ENCODE results near the gene SENP6.
A peak's percentile ranks its signal among the peaks of the same experiment; 100 is the strongest.

The SENP6 gene

DNA sequence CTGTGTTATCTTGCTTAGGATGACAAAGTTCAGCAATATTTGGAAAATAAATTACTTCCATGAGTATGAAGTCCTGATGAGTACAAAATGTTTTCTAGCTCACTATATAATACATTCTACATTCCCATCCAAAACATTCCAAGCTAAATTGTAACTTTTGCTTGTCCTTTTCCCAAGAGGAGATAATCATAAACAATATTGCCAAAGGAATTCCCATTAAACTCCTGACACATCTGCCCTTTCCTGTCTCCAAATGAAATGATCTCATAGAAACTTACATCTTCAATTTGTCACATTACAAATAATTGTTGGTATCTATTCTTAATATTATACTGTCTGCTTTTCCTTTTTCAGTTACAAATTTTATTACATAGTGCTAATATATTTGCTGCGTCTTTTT lies 20.4 kb upstream of the SENP6 start:
- TF ChIP-seq FOXP2 (optimal IDR thresholded peaks at IDR 0.05; ENCODE audit: borderline replicate concordance, extremely low read depth, extremely low read length, insufficient read depth) (no peak), SIN3A (IDR thresholded peaks at IDR 0.05; ENCODE audit: borderline replicate concordance, insufficient read depth, low read length) (no peak)

DNA sequence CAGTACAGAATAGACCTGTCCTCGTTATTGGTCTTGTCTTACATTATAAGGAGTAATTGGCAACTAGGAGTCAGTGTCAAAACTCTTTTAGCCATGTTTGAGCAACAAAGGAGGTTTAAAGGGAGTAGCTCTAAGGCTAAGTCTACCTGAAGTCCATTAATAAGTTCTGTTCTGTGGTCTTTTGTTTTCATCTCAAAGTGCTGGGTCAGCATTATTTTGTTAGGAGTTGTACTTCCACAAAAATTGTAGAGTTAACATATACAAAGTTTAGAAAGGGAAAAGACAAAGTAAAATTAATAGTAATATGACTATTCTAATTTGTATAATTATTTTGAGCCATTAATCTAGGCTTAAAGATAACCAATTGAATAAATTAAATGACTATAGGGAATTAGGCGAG lies 12.7 kb upstream of the SENP6 start:
- no peak for TF ChIP-seq TAF1 (IDR thresholded peaks at IDR 0.05; ENCODE audit: borderline replicate concordance, insufficient read depth, low read length)
- TF ChIP-seq SIN3A (IDR thresholded peaks at IDR 0.05; ENCODE audit: borderline replicate concordance, insufficient read depth, low read length), result no peak
- TF ChIP-seq, protein P1, sequence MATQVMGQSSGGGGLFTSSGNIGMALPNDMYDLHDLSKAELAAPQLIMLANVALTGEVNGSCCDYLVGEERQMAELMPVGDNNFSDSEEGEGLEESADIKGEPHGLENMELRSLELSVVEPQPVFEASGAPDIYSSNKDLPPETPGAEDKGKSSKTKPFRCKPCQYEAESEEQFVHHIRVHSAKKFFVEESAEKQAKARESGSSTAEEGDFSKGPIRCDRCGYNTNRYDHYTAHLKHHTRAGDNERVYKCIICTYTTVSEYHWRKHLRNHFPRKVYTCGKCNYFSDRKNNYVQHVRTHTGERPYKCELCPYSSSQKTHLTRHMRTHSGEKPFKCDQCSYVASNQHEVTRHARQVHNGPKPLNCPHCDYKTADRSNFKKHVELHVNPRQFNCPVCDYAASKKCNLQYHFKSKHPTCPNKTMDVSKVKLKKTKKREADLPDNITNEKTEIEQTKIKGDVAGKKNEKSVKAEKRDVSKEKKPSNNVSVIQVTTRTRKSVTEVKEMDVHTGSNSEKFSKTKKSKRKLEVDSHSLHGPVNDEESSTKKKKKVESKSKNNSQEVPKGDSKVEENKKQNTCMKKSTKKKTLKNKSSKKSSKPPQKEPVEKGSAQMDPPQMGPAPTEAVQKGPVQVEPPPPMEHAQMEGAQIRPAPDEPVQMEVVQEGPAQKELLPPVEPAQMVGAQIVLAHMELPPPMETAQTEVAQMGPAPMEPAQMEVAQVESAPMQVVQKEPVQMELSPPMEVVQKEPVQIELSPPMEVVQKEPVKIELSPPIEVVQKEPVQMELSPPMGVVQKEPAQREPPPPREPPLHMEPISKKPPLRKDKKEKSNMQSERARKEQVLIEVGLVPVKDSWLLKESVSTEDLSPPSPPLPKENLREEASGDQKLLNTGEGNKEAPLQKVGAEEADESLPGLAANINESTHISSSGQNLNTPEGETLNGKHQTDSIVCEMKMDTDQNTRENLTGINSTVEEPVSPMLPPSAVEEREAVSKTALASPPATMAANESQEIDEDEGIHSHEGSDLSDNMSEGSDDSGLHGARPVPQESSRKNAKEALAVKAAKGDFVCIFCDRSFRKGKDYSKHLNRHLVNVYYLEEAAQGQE (IDR thresholded peaks at IDR 0.05; ENCODE audit: insufficient read depth in 1 of 2, low read depth in 2 of 2, low read length in 2 of 2), result no peak
- no peak for TF ChIP-seq FOXP2 (optimal IDR thresholded peaks at IDR 0.05; ENCODE audit: borderline replicate concordance, extremely low read depth, extremely low read length, insufficient read depth)
- no peak for TF ChIP-seq POLR2AphosphoS5 (IDR thresholded peaks at IDR 0.05; ENCODE audit: low read depth, low read length)

DNA sequence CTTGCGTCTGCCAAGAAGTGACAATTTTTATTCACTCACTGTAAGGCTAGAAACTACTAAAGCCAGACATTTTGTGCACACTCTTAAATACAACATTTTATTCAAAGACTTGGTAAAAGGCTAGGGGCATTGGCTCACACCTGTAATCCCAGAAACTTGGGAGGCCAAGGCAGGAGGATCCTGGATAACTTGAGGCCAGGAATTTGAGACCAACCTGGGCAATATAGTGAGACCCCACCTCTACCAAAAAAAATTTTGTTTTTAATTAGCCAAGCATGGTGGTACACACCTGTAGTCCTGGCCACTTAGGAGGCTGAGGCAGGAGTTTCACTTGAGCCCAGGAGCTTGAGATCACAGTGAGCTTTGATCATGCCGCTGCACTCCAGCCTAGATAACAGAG lies 11.3 kb upstream of the SENP6 start:
- TF ChIP-seq POLR2AphosphoS5 (IDR thresholded peaks at IDR 0.05; ENCODE audit: low read depth, low read length) (no peak), SIN3A (IDR thresholded peaks at IDR 0.05; ENCODE audit: borderline replicate concordance, insufficient read depth, low read length) (no peak), TAF1 (IDR thresholded peaks at IDR 0.05; ENCODE audit: borderline replicate concordance, insufficient read depth, low read length) (no peak), FOXP2 (optimal IDR thresholded peaks at IDR 0.05; ENCODE audit: borderline replicate concordance, extremely low read depth, extremely low read length, insufficient read depth) (no peak)
- TF ChIP-seq, protein P1 (IDR thresholded peaks at IDR 0.05; ENCODE audit: insufficient read depth in 1 of 2, low read depth in 2 of 2, low read length in 2 of 2), result no peak

DNA sequence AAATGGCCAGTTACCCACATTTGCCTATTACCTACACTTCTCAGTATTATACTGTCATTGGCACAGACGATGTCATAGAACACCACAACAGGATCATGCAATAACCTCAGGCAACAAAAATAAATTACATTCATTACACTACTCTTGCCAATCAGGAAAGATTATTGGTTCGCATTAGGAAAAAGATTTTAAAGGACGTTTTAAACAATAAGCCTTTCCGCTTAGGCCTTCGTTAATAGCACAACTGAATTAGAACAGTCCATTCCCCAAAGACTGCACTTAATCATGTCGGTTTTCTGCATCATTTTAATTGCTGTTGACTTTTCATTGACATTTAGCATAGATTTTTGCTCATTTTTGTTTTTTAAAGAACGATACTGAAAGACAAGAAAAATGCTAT lies 912 bp upstream of the SENP6 start:
- TF ChIP-seq FOXP2 (optimal IDR thresholded peaks at IDR 0.05; ENCODE audit: borderline replicate concordance, extremely low read depth, extremely low read length, insufficient read depth), result no peak

DNA sequence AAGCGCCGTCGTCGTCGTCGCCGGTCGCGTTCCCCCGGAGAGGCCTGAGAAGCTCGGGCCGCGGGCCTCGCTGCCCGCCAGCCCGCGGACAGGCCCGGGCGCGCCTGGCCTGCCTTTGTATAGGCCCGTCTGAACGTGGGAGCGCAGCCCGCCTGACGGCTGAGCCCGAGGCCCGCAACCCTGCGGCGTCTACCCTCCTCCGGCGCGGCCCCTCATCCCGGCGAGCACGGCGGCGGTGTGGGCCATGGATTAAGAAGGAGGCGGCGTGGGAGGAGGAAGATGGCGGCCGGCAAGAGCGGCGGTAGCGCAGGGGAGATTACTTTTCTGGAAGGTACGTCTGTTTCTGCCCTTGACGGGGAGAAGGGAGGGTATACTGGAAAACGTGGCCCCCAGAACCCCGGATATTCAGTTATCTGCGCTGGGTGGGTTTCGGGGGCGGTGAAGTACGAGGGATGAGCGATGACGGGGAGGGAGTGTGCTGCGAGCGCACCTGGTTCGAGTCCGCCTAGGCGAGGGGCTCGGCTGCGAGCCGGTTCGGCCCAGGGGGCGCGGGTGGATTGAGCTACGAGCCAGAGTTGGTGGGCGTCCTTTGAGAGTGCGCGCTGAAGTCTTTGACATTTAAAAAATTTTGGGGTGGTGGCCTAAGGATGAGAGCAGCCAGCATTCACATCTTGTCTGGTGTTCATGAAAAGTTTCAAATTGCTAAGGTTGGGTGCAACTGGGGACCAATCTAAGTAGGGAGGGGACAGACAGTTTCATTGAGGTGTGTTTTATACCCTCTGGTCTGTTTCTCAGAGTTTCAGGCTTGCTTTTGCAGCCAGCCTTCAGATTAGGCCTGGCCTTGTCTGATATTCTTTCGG lies 796 bp downstream of the SENP6 start:
- TF ChIP-seq FOXP2 (optimal IDR thresholded peaks at IDR 0.05; ENCODE audit: borderline replicate concordance, extremely low read depth, extremely low read length, insufficient read depth) (no peak), POLR2AphosphoS5 (IDR thresholded peaks at IDR 0.05; ENCODE audit: low read depth, low read length) (0 out of 2 replicates have a peak, but pooled peaks have one; percentile 1)
- TF ChIP-seq, protein P1 (IDR thresholded peaks at IDR 0.05; ENCODE audit: insufficient read depth in 1 of 2, low read depth in 2 of 2, low read length in 2 of 2), result no peak

DNA sequence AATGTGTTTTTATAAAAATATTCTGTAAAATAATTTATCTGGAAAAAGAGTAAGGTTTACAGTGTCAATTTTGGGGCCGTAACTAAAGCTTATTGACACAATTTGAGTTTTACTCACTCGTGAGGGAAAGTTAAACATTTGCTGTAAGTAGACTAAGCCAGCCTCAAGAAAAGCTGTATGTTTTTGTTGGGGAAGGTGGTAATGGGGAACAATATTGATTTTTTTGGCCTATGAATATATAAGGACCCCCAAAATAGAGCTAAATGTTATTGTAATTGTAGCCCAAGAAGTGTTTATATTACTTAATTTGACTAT lies 1.4 kb downstream of the SENP6 start:
- TF ChIP-seq, protein P1 (IDR thresholded peaks at IDR 0.05; ENCODE audit: insufficient read depth in 1 of 2, low read depth in 2 of 2, low read length in 2 of 2), result no peak
- TF ChIP-seq TAF1 (IDR thresholded peaks at IDR 0.05; ENCODE audit: borderline replicate concordance, insufficient read depth, low read length) (no peak), POLR2AphosphoS5 (IDR thresholded peaks at IDR 0.05; ENCODE audit: low read depth, low read length) (no peak), SIN3A (IDR thresholded peaks at IDR 0.05; ENCODE audit: borderline replicate concordance, insufficient read depth, low read length) (no peak), FOXP2 (optimal IDR thresholded peaks at IDR 0.05; ENCODE audit: borderline replicate concordance, extremely low read depth, extremely low read length, insufficient read depth) (no peak)

Measured in PFSK-1 (cell line).